Measurements from ENCODE around the gene NQO1. TPM values are rescaled to one million over a fixed set of nuclear protein-coding genes. Genes with fewer than 3 reads are reported as not detected.

NQO1 gene
- total and polyA plus RNA-seq, 2 of the 4 experiments (the other 2 are of a cell fraction) = 304 to 426 TPM

GRCh38 chr16:69672998-69673713, 53.2 kb downstream of the NQO1 start:
- Histone ChIP-seq H3K27me3 (ENCODE audit: control insufficient read depth, insufficient read depth, low read length) (no peaks in the 10 kb centered on the region), H2AFZ (replicated peaks; ENCODE audit: low read length, poor library complexity) (no peak overlapping the region), H2AK9ac (replicated peaks; ENCODE audit: low read depth, low read length, poor library complexity) (no peak overlapping the region), H4K5ac (ENCODE audit: low read depth, low read length) (peak overlapping the region; percentile 95), H4K91ac (ENCODE audit: insufficient read depth, low read depth, low read length) (peak overlapping the region; percentile 76), H3K4me2 (ENCODE audit: low read depth, low read length) (no peak overlapping the region), H3K23ac (ENCODE audit: low read depth, low read length) (no peak overlapping the region; the same call in 1 of the 2 replicates), H3K4me1 (ENCODE audit: control insufficient read depth, insufficient read depth, low read length) (peaks cover 7% of the 10 kb centered on the region), H2BK120ac (ENCODE audit: low read depth, low read length) (peak overlapping the region; percentile 47; the same call in 1 of the 2 replicates), H2AK5ac (ENCODE audit: low read depth, low read length) (no peak overlapping the region), H3K9me3 (ENCODE audit: control insufficient read depth, insufficient read depth, low read length) (no peaks in the 10 kb centered on the region), H3K9me1 (ENCODE audit: insufficient read depth, low read length) (peaks cover 7% of the 10 kb centered on the region), H3K9ac (ENCODE audit: low read depth, low read length) (no peak overlapping the region), H3K4me3 (ENCODE audit: insufficient read depth, low read depth, low read length) (no peak overlapping the region), H2BK15ac (ENCODE audit: low read depth, low read length) (no peak overlapping the region), H4K8ac (ENCODE audit: low read depth in 2 of 2, low read length in 2 of 2) (peak overlapping the region in 1 of 2 experiments; percentile 74; a peak in 3 of 4 replicates), H2BK5ac (ENCODE audit: low read depth, low read length, poor library complexity, severe bottlenecking) (peak overlapping the region; percentile 76), H3K56ac (ENCODE audit: extremely low read depth, insufficient read depth, low read length) (no peak overlapping the region), H3K18ac (ENCODE audit: low read depth, low read length) (peak overlapping the region; percentile 91; the same call in 1 of the 2 replicates), H3K36me3 (ENCODE audit: control insufficient read depth, insufficient read depth, low read length) (peaks cover 34% of the 10 kb centered on the region), H3K14ac (replicated peaks; ENCODE audit: low read depth, low read length) (no peak overlapping the region), H3K79me1 (ENCODE audit: low read depth in 1 of 2, low read length in 2 of 2) (peaks cover 26 to 30% of the 10 kb centered on the region in 2 experiments), H4K20me1 (ENCODE audit: insufficient read depth, low read length) (no peaks in the 10 kb centered on the region; the same call in 1 of the 2 replicates), H3K27ac (ENCODE audit: insufficient read depth, low read length) (peak overlapping the region; percentile 70; the same call in 1 of the 2 replicates), H2BK20ac (ENCODE audit: low read depth, low read length) (no peak overlapping the region), H3K4ac (ENCODE audit: low read depth, low read length) (no peak overlapping the region)
- WGBS, 2 experiments (ENCODE audit: extremely low coverage in 2 of 2, insufficient read length in 1 of 2) = no CpG with 5 or more reads among the region's 3 CpGs
- ChIA-PET CTCF (interaction anchor here (0.8 to 1.0 kb wide), 2 partner anchors 27 to 30 kb away, joined by 3 to 5 read pairs; no protein-coding TSS in a partner anchor), POLR2A (ENCODE audit: unreplicated experiment) (interaction anchor here (0.7 kb wide), 1 partner anchor 31 kb away, joined by 3 read pairs; no protein-coding TSS in a partner anchor)
- no TSS peak for BruUV-seq (replicated peaks)
- peak; percentile 44 for DNase-seq
- ATAC-seq (ENCODE audit: low read depth) = peak; percentile 88
- intact Hi-C loops (cut with micrococcal nuclease) = no loop called here
- dilution Hi-C loops (cut with HindIII; ENCODE audit: low sequenced_read_pairs, unreplicated experiment) = no loop called here
- in situ Hi-C loops (cut with MboI; ENCODE audit: low sequenced_read_pairs) = no loop called here
- TF ChIP-seq FOS (IDR thresholded peaks at IDR 0.05; ENCODE audit: low read depth, low read length) = no peak
- TF ChIP-seq MAFK (IDR thresholded peaks at IDR 0.05; ENCODE audit: low read depth, low read length) = no peak
- TF ChIP-seq ELK1 (IDR thresholded peaks at IDR 0.05; ENCODE audit: borderline replicate concordance, low read depth, low read length) = no peak
- TF ChIP-seq RFX5 (IDR thresholded peaks at IDR 0.05; ENCODE audit: low read depth, low read length) = no peak
- no peak for TF ChIP-seq CEBPB (IDR thresholded peaks at IDR 0.05; ENCODE audit: low read depth, low read length)
- no peak for TF ChIP-seq SMC3 (IDR thresholded peaks at IDR 0.05; ENCODE audit: low read depth, low read length)
- no peak for TF ChIP-seq CHD1 (IDR thresholded peaks at IDR 0.05; ENCODE audit: low read depth, low read length)
- TF ChIP-seq USF2 (IDR thresholded peaks at IDR 0.05; ENCODE audit: low read depth, low read length) = no peak
- no peak for TF ChIP-seq NFE2L2 (IDR thresholded peaks at IDR 0.05; ENCODE audit: low read depth, low read length)
- TF ChIP-seq BHLHE40 (IDR thresholded peaks at IDR 0.05; ENCODE audit: low read depth, low read length) = no peak
- no peak for TF ChIP-seq CTCF (conservative IDR thresholded peaks at IDR 0.05; ENCODE audit: low read depth, low read length)
- TF ChIP-seq MAZ (IDR thresholded peaks at IDR 0.05; ENCODE audit: borderline replicate concordance, low read depth, low read length) = no peak
- TF ChIP-seq MXI1 (IDR thresholded peaks at IDR 0.05; ENCODE audit: borderline replicate concordance, low read depth, low read length) = no peak
- no peak for TF ChIP-seq RCOR1 (IDR thresholded peaks at IDR 0.05; ENCODE audit: insufficient replicate concordance, low read length)
